Daoy (cell line): ENCODE data around the gene FGR. TPM values are rescaled to one million over a fixed set of nuclear protein-coding genes. Genes with fewer than 3 reads are reported as not detected.
A peak's percentile ranks its signal among the peaks of the same experiment; 100 is the strongest.

ENCODE experiments used
- DNase-seq: peaks from one replicate; pipeline ENCODE4 v3.0.0-alpha.2; 2015; ENCODE audit warnings: low read depth
- total RNA-seq: library from RNA; depleted of rRNA; stranded (reverse); fragments of >200 nt; shearing (Covaris generic); gene quantifications from 2 replicates; pipeline ENCODE4 v1.2.3, GENCODE V29; 2014

Gene FGR
- total RNA-seq, 1 experiment from 2014 or later: not detected

DNA sequence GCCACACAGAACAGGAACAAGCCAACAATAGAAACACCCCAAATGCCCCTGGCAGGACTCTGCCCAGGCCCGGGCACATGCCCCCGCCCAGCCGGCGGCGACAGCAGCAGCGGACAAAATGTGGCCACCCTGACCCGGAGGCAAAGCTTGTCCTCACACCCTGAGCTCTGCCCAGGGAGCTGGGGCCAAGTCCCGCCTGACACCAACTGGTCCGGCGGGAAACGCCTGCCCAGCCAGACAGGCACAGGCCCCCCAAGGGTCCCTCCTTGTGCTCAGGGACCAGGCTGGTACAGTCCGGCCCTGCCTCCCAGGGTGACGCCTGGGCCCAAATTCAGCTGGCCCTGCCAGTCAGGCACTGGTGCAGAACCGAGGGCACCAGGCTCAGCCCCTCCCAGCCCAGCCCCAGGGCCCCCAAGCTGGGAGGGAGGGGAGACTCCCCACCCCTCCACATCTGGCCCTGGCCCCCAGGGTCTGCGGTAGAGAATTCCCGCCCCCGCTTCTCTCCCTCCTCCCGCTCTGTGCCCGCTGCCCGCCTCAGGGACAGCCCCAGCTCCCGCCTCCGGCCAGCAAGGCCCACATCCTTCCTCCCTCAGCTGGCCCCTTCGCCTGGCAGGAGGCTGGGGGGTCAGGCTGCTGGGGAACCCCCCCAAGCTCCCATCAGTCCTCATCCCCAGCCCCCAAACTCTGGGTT, 33.1 kb downstream of the FGR start:
- DNase-seq: peak; percentile 66

DNA sequence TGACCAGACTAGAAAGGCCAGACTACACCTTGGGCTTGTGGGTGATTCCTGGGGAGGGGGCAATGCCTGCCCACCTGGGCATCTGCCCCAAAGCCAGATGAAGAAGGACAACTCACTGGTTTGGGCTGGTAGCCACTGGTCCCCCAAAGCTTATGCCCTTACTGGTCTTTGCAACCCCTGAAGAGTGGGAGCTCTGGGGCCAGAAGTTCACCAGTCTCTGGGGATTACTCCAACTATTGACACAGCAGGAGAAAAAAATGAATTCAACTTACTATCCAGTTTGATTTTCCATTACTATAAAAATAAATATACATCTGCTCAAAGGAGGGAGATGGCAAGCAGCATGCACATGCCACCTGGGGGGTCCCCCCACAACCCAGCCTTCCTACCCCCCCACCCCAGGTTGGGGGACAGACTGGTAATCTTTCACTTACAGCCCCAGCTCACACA, 33.6 kb downstream of the FGR start:
- DNase-seq: no peak

DNA sequence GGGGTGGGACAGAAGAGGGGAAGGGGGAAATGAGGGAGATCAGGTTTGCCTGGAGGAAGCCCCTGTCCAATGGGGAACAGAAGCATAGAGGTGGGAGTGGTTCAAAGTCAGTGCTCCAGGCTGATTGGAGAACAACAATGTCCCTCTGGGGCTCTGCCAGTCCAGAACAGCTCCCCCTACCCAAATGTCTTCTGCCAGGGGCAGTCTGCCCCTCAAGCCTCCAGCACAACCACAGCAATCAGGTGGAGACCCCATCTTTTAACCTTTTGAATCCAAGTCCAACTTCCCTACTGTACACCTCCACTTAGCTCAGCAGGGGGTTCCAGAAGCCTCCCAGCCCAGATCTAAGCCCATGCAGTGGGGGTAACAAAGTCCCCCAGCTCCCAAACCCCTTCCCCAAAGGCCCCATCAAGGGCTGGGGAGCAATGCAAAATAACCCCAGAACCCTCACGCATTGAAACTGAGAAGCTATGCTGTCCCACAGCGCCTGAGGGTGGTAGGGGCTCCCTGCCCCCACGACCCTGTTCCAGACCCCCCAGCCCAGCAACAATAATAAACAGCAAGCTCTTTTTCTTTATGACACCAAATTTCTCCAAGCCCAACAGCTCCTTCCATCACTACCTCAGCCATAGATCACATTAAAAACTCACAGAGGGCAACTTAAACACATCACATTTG, 34.3 kb downstream of the FGR start:
- peak; percentile 42 for DNase-seq

DNA sequence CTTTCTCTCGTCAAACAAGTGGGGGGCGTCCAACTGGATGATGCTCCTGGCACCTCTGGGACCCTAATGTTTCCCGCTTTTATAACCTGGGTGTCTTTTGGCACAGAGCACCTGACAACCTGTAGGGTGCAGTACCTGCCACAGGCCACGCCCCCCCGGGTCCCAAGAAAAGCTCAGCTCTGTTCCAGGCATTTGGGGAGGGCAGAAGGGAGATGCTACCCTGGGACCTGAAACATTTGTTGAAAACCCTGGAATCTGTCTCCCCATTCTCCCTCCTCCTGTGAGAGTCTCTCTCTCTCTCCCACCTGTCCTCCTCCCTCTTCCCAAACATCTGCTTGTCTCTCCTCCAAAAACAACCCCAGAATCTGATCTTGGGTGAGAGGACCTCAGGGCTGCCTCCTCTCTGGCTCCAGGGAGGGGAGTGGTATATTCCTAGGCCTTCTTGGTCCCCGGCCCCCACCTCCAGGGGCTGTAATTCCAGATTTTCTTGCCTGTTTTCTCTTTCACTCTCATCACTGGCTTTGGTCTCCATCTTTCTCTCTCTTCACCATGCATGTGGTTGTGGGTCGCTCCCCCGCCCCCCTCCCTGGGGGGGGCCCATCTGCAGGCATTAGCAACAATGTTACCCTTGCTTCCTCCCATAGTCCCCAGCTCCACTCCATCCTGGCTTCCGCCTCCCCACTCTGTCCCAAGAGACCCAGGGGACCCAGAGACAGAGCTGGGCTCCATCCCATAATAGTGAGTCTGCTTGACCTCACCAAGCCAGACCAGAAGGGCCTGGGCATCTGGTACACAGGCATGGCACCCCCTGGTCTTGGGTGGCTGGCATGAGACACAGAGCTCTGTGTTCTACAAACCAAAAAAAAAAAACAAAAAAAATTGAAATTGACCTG, 35.1 kb downstream of the FGR start:
- no peak for DNase-seq

DNA sequence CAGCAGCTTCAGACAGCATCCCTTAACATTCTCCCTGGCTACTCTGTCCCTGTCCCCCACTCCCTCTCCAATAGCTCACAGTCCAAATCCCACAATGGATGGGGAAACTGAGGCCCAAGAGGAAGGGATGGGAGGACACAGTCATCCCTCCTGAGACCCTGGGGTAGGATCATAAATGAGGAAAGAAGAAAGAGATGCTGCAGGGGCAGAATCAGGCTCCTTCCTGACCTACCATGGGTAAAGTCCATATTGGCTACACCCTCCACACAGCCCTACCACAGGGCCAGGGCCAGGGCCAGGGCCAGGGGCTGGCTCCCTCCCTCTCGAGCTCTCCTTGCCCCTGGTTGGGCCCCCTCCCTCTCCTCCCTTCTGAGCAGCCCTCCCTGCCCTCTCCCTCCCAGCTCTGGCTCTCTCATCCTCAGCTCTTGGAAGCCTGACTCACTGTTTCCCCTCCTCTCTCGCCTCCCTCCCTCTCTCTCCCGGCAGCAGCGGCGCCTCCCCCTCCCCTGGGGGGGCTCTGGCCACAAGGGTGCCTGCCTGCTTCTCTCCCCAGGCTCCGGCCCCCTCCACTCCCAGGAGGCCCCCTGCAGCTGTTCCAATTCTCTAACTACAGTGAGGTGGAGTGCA, 36.0 kb downstream of the FGR start:
- DNase-seq: peak; percentile 81

DNA sequence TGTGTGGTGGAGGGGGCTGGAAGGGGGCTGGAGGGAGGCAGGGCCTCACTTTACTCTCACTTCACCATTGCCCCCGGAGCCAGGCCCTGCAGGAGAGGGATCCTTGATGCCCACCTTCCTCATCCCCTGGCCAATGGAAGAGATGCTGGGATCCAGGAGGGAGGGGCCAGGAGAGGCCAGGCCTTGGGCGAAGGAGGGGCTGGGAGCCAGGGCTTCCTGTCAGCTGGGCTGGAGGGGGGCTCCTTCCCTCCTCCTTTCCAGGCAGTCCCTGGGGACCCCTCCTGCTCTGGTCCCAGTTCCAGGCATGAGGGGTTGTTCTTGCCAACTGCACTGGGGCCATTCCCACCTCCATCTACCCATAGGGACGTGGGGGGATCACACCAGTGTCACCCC, 36.7 kb downstream of the FGR start:
- DNase-seq: peak; percentile 52

DNA sequence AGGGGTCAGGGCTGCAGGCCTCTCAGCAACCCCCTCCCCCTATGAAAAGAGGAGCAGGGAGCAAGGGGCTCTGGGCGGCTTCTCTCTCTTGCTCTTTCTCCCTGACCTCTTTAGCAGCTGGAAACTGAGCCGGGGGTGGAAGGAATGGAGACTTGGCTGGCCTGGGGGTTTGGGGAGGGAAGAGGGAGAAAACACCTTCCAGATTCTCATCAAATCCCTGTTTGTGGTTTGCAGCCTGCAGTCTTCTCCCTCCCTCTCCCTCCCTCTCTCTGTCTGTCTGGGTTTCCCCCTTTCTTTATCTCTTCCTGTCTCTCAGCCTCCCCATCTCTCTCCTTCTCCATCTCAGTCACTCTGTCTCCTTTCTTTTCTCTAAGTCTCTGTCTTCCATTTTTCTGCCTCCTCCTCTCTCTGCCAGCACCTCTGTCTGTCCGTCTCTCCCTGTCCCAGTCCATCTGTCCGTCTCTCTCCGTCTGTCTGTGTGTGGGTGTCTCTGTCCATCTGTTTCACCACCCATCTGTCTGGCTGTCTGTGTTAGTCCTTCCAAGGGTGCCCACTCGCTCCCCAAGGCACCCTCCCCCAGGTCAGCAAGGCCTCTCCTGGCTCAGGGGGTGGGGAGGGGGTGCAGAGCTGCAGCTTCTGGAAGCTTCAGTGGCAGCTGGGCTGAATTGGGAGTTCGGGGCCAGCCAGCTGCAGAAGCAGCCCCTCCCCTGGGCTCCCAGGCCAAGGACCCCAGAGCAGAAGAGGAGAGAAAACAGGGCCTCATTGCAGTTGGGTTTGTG, 37.3 kb downstream of the FGR start:
- DNase-seq: no peak

DNA sequence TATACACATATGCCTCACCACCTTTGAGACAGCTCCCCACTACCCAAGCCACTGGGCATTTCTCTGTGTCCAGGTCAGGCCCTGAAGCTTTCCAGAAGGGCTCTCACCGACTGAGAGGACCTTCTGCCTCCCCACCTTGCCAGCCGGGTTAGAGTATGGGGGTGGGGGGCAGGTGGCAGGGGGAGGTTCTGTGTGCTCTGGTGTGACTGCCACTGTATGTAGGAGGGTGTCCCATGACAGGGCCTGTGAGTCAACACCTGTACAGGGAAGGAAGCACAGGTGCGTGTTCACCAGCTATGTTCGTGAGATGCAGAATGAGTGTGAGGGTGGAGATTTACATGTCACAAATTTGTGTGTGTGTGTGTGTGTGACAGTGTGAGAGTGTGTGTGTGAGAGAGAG, 38.0 kb downstream of the FGR start:
- no peak for DNase-seq

DNA sequence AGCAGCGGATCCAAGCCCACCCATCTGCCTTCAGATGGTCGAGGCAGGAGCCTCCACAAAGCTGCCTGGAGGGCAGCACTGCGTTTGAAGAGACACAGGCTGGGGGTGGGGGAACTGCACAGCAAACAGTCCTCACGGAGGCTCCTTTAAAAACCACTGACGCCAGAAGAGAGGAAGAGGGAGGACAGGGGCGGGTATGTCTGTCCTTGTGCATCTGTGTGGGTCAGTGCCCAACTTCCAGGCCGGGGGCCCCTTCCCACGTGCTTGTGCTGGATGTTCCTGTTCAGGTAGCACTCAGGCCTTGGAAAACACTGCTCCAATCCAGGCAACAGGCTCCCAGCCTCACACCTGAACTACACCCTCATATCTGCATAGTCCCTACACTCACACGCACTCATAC, 38.7 kb downstream of the FGR start:
- no peak for DNase-seq

DNA sequence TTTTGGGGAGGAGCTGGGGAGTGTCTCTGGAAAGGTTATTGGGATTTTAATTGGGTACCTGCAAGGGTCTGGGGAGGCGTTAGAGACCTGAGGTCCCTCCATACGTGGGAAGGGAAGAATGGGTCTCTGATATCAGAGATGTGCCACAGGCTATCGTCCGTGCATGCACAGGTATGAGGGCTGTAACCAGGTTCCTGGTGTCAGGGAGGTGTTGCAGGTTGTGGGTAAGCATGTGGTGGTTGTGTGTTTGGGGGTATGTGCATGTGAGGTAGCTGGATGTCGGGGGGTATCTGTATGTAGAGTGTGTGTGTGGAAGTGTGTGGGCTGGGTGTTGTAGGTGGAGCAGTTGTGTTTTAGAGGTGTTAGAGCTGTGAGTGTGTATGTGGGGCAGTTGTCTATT, 39.4 kb downstream of the FGR start:
- DNase-seq: no peak

DNA sequence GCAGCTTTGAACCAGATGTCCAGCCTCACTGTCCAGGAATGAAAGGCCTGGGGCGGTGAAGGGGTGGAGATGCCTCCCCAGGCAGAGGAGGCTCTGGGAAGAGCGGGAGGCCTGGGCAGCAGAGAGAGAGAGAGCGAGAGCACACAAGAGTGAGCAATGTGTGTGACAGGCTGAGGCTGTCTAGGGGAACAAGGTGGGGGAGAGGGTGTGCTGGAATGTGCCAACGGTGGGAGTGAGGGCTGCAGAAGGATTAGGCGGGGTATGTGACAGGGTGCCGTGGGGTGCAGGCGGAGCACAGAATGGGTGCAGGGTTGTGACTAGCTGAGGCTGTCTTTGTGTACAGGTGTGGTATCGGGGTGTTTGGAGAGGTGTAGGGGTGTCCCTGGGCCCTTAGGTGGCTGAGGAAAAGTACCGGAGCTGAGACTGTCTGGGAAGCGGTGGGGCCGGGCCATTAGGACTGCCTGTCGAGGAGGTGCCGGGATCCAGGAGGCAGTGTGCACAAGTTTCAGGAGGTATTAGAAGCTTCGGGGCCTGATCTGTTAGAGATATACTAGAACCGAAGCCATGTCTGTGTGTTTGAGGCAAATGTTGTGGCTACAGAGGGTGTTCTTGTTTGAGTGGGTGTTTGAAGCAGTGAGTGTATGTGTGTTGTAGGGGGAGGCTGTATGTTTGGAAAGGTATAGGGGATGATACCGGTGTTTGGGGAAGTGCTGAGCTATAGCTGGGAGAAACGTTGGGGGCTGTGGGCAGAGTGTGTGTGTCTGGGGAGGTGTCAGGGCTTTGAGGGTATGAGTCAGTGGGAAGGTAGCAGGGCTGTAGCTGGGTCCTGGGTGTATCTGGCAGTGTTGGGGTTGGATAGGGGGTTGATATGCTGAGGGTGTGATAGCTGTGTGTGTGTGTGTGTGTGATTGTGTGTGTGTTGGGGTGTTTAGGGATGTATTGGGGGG, 40.1 kb downstream of the FGR start:
- DNase-seq: peak; percentile 51

DNA sequence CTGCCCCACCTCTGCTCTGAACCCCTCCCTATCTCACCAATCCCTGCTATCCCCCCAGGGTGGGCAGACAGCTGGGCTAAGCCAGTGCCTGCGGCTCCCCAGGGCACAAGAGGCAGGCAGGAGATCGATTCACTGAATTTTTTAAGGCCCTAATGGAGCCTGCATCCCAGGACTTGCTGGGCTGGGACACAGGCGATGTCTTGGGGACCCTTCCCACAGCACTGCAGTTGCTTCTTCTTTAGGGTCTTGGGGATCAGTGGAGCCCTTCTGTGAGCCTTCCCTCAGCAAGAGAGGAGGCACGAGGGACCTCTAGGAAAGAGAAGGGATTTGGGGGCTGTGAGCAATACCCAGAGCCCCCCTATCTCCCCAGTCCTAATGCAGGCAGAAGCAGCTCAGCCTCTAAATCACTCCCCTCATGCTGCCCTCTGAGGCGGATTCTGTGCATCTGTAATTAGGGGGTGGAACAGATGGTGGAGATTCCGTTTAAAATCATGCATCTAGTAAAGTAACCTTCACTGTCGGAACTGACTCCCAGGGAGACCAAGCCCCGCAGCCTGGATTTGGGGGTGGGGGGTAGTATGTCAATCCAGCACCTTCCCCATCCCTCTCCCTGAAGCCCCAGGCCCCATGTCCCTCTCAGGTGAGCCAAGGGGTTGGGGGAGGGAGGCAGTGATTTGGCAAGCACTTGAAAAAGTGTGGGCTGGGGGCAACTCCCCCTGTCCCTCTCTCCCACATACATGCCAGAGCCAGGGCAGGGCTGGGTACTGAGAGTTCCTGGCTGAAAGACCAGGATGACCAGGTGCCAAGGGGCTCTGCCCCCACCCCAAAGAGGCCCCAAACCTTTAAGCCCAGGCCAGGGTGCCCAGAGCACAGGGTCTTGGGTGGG, 41.1 kb downstream of the FGR start:
- no peak for DNase-seq

DNA sequence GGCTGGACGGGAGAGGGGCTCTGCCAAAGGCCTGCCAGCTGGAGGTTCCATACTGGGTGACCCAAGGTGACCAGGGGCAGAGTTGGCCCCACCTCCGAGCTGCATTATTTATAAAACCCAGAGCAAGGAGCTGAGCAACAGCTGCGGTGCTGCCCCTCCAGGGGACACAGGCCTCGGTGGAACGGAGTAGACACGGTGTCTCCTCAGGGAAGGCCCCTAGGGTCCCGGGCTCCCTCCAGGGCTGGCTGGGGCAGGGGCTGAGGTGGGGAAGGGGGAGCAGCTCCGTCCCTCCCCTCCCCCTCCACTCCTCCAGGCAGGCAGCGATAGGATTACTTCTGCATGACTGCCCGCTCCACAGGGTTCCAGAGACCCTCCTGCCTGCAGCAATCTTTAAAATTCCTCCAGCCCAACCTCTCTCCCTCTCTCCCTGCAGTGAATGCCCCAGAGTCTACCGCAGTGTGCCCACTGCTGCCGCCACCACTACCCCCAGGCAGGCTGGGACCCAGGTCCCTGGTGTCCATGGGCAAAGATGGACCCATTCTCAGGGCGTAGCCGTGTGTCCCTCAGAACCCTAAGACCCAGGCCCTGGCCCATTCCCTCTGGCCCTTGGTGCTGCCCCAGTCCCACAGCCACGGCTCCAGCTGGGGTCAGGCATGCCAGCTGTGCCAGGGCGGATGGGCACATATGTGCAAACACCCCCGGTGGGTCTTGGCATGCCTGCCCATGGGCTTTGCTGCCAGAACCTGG, 41.9 kb downstream of the FGR start:
- no peak for DNase-seq

DNA sequence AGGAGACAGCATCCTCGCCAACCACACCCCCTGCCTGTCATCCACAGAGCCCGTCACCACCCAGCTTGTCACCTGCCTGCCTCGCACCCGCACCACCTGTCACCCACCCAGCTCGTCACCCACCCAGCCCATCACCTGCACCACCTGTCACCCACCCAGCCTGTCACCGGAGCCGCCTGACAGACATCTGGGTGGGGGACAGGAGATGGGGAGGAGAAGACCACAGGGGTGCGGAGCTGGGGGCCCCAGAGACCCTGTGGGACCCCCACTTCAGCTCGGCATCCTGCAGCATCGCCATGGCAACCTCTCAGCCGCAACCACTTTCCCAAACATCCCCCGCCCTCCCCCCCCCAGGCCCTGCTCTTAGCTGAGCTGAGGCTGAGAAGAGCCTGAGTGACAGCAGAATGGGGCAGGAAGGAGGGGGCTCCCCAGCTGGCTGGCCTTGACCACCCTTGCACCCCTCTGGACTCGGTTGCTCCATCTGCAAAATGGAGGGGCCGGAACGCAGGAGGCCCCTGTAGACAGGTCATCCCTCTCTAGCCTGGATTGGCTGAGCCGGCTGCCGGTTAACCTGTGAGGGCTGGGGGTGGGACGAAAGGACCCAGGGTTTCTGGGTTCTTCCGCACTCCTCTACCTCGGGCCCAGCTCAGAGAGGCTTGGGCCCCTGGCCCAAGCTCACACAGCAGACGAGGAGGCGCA, 42.6 kb downstream of the FGR start:
- DNase-seq: no peak

DNA sequence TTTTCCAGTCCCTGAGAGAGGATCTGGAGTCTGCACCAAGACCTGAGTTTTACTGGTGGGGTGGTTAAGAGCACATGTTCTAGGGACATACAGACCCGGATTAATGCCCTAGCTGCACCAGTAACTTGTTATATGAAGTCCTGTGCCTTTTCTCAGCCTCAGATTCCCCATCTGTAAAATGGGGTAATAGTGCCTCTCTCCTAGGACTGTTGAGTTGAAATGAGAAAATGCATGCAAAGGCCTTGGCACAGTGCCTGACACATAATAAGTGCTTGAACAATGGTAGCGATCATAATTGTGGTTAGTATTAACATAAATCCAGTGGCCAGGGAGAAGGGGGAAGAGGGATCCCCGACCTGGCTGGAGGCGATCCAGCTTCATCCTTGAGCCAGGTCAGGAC, 43.4 kb downstream of the FGR start:
- no peak for DNase-seq

DNA sequence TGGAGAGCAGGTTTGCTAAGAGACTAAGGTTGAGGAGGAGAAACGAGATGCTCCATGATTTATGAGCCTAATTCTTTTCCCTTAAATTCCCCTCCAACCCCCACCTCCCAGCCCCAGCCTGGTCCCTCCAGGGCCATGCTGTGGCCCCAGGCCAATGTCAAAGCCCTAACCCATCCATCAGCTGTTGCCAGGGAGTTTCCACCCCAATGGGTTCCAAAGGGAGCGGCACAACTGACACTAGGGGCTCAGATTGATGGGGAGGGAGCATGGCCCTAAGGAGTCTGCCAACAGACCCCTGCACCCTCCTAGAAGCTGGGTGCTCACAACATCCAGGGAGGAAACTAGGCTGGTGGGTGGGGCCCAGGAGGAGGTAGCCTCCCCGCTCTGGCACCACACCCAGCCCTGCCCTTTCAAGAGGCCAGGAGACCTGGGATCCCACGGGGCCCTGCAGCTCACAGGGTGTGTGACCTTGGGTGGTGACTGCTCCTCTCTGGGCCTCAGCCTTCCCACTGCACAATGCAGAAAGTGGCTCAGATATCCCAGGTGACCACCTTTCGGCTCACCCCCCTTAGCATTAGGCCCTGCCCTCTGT, 44.0 kb downstream of the FGR start:
- no peak for DNase-seq

DNA sequence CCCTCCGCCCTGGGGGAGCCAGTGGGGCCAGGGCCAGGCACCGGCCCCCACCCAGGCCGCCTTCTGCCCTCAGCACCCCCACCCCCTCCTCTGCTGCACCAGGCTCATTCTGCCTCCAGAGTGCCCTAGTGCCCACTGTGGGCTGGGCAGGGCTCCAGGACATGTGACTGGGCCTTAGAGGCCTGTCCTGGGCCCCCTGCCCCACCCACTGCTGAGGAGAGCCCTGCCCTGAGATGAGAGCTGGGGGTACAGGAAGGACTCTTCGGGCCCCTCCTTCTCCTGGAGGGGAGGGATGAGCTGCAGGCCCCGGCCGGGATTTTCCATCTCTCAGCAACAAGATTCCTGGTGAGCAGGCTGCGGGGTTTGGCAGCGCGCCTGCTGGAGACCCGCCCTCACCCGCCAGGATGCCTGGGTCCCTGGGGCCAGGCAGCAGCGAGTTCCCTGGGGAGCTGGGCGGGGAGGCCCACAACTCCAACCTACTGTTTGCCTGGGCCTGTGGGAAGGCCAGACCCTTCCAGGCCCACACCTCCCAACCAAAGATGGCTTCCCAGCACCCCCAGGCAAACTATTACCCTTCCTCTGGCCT, 45.1 kb downstream of the FGR start:
- no peak for DNase-seq
